ENCODE data around the gene IL12RB2.
"Not testable (repeated sequence)": the region's sequence is repeated elsewhere in the genome, so short reads cannot be mapped to it uniquely, and the experiment has no call there.

IL12RB2 gene

GRCh38 chr1:67399199-67399993, 91.7 kb downstream of the IL12RB2 start:
- no peak for DNase-seq (ENCODE audit: low spot score)

GRCh38 chr1:67400029-67400786, 92.5 kb downstream of the IL12RB2 start:
- DNase-seq (ENCODE audit: low spot score), result not testable (repeated sequence)

- no peak for DNase-seq (ENCODE audit: low spot score)
Observed at GRCh38 chr1:67401443-67401842, 93.8 kb downstream of the IL12RB2 start.

GRCh38 chr1:67404212-67404620, 96.5 kb downstream of the IL12RB2 start:
- no peak for DNase-seq (ENCODE audit: low spot score)

GRCh38 chr1:67405473-67406245, 98.0 kb downstream of the IL12RB2 start:
- no peak for DNase-seq (ENCODE audit: low spot score)

GRCh38 chr1:67407498-67407897, 99.8 kb downstream of the IL12RB2 start:
- DNase-seq (ENCODE audit: low spot score), result no peak

- DNase-seq (ENCODE audit: low spot score), result no peak
Observed at GRCh38 chr1:67408148-67408547, 100.5 kb downstream of the IL12RB2 start.

- not testable (repeated sequence) for DNase-seq (ENCODE audit: low spot score)
Observed at GRCh38 chr1:67413101-67413500, 105.4 kb downstream of the IL12RB2 start.

- no peak for DNase-seq (ENCODE audit: low spot score)
Observed at GRCh38 chr1:67414574-67414973, 106.9 kb downstream of the IL12RB2 start.

- no peak for DNase-seq (ENCODE audit: low spot score)
Observed at GRCh38 chr1:67415041-67415440, 107.4 kb downstream of the IL12RB2 start.

GRCh38 chr1:67417733-67418132, 110.1 kb downstream of the IL12RB2 start:
- not testable (repeated sequence) for DNase-seq (ENCODE audit: low spot score)

- DNase-seq (ENCODE audit: low spot score), result no peak
Observed at GRCh38 chr1:67418839-67419586, 111.3 kb downstream of the IL12RB2 start.

GRCh38 chr1:67420835-67421492, 113.3 kb downstream of the IL12RB2 start:
- DNase-seq (ENCODE audit: low spot score), result no peak

GRCh38 chr1:67427465-67427864, 119.8 kb downstream of the IL12RB2 start:
- no peak for DNase-seq (ENCODE audit: low spot score)

- DNase-seq (ENCODE audit: low spot score), result no peak
Observed at GRCh38 chr1:67427947-67428346, 120.3 kb downstream of the IL12RB2 start.

- DNase-seq (ENCODE audit: low spot score), result no peak
Observed at GRCh38 chr1:67429011-67429527, 121.4 kb downstream of the IL12RB2 start.

GRCh38 chr1:67429528-67430357, 122.1 kb downstream of the IL12RB2 start:
- DNase-seq (ENCODE audit: low spot score), result no peak

GRCh38 chr1:67430358-67431155, 122.9 kb downstream of the IL12RB2 start, which contains the start of gene SERBP1:
TSS of gene SERBP1 (minus strand) at chr1:67430402. CDS start at chr1:67430300, 102 bp downstream.
- peak; percentile 93 for DNase-seq (ENCODE audit: low spot score)

- no peak for DNase-seq (ENCODE audit: low spot score)
Observed at GRCh38 chr1:67431156-67431765, 123.6 kb downstream of the IL12RB2 start.
